GM12878 (cell line): ENCODE results near the gene MYO1E. TPM values are rescaled to one million over a fixed set of nuclear protein-coding genes. Genes with fewer than 3 reads are reported as not detected.

Experiments
- ATAC-seq: fragments of 200-7000 bp; cut with Tn5 transposase; 3 replicates; pipeline ENCODE4 v1.9.1; 2020; ENCODE audit warnings: mild to moderate bottlenecking, moderate library complexity
- BruUV-seq: library from RNA; stranded (reverse); fragments of 400-500 nt; replicated peaks from 2 replicates; lab custom pipeline; 2021; lab: Mats Ljungman, UMichigan
- CTCF ChIA-PET: fragments of 300-600 bp; sonication (Branson Sonifier 250); formaldehyde crosslinking; extraction: SDS; loops from one replicate; lab custom pipeline; 2021; ENCODE audit warnings: inconsistent platforms; lab: Yijun Ruan, JAX
- POLR2A ChIA-PET: fragments of 350-600 bp; formaldehyde crosslinking; extraction: SDS; loops from one replicate; lab custom pipeline; 2021; ENCODE audit warnings: inconsistent platforms; lab: Charles Lee
- RAD21 ChIA-PET: fragments of 300-600 bp; sonication (Branson Sonifier 250); formaldehyde crosslinking; loops from one replicate; lab custom pipeline; 2023; ENCODE audit warnings: antibody characterized with exemption; ENCODE audit not compliant: unreplicated experiment; lab: Charles Lee
- SMC1A ChIA-PET: fragments of 300-600 bp; sonication (Branson Sonifier 250); formaldehyde crosslinking; loops from one replicate; lab custom pipeline; 2023; ENCODE audit not compliant: unreplicated experiment, uncharacterized antibody; lab: Charles Lee
- DNase-seq: peaks from one replicate; pipeline ENCODE4 v3.0.0-alpha.2; 2011; ENCODE audit warnings: low read depth, low spot score
- FAIRE-seq: peaks from 3 replicates; lab custom pipeline; 2011; peaks lifted over from hg19 to GRCh38; lab: Jason Lieb, UNC
- H2AFZ ChIP-seq: 2 replicates; pipeline ENCODE4 v1.6.0; 2011; ENCODE audit warnings: low read depth, low read length, control low read depth; ENCODE audit not compliant: control insufficient read depth
- H3K27ac ChIP-seq: 2 replicates; pipeline ENCODE4 v1.5.1; 2011; ENCODE audit warnings: control low read depth; ENCODE audit not compliant: control insufficient read depth, insufficient read depth
- H3K27me3 ChIP-seq, 2 experiments: replicated peaks in 1 of 2; 2 replicates each; pipeline versions ENCODE4 v1.6.0 to v1.6.1; 2011; ENCODE audit warnings: low read length in 1 of 2; ENCODE audit not compliant: control insufficient read depth in 2 of 2, insufficient read depth in 2 of 2
- H3K36me3 ChIP-seq, 2 experiments: 2 replicates each; pipeline ENCODE4 v1.5.1; 2011; ENCODE audit warnings: low read length in 1 of 2; ENCODE audit not compliant: control insufficient read depth in 2 of 2, insufficient read depth in 2 of 2
- H3K4me1 ChIP-seq: 2 replicates; pipeline ENCODE4 v1.6.1; 2011; ENCODE audit warnings: mild to moderate bottlenecking, low read length, moderate library complexity, mixed read lengths; ENCODE audit not compliant: control insufficient read depth, insufficient read depth
- H3K4me2 ChIP-seq: 2 replicates; pipeline ENCODE4 v1.6.0; 2011; ENCODE audit warnings: control low read depth; ENCODE audit not compliant: control insufficient read depth, insufficient read depth
- H3K4me3 ChIP-seq: fragments of 200-600 bp; sonication (generic); 2 replicates; pipeline ENCODE4 v1.5.1; 2016
- H3K79me2 ChIP-seq: 2 replicates; pipeline ENCODE4 v1.6.0; 2011; ENCODE audit warnings: low read length; ENCODE audit not compliant: control insufficient read depth, insufficient read depth
- H3K9ac ChIP-seq: 2 replicates; pipeline ENCODE4 v1.8.0; 2011; ENCODE audit warnings: low read length, control low read depth, mixed read lengths; ENCODE audit not compliant: control insufficient read depth, insufficient read depth
- H3K9me3 ChIP-seq: replicated peaks from 3 replicates; pipeline ENCODE4 v1.5.1; 2011; ENCODE audit warnings: mild to moderate bottlenecking, low read length; ENCODE audit not compliant: control insufficient read depth, insufficient read depth
- H4K20me1 ChIP-seq: 2 replicates; pipeline ENCODE4 v1.6.0; 2011; ENCODE audit not compliant: control insufficient read depth, insufficient read depth
- EGR1 ChIP-seq, 2 experiments: IDR thresholded peaks; 1 replicate in 1 of 2; 2 replicates in 1 of 2; pipeline ENCODE4 v1.6.1; 2011 to 2012; ENCODE audit warnings: low read depth in 2 of 2, low read length in 2 of 2, borderline replicate concordance in 1 of 2, mild to moderate bottlenecking in 1 of 2, moderate library complexity in 1 of 2
- HDAC6 ChIP-seq: fragments of 200-600 bp; sonication (generic); IDR thresholded peaks from one replicate; pipeline ENCODE4 v1.8.0; 2017; ENCODE audit warnings: antibody characterized with exemption; ENCODE audit not compliant: unreplicated experiment
- RELA ChIP-seq: fragments of 450-650 bp; IDR thresholded peaks from 2 replicates; pipeline ENCODE4 v1.8.0; 2014; ENCODE audit warnings: borderline replicate concordance; ENCODE audit not compliant: partially characterized antibody
- ZNF622 ChIP-seq: fragments of 450-650 bp; IDR thresholded peaks from 2 replicates; pipeline ENCODE4 v1.6.1; 2017; ENCODE audit warnings: mild to moderate bottlenecking, inconsistent platforms
- WGBS: methylation state at CpG from one replicate; pipeline ENCODE4 v1.1.6; 2016; ENCODE audit warnings: low lambda C conversion rate; ENCODE audit not compliant: insufficient replicate concordance, insufficient coverage; ENCODE audit errors: missing lambda C conversion rate; 5-methylcytosine and 5-hydroxymethylcytosine counted together
- in situ Hi-C: fragments of 300-500 bp; cut with MboI; formaldehyde crosslinking; loops from 9 replicates; pipeline ENCODE4 v1.14.3; 2018; ENCODE audit warnings: mixed read lengths
- intact Hi-C: fragments of 100-400 bp; cut with micrococcal nuclease; formaldehyde crosslinking; loops from one replicate; pipeline ENCODE4 v1.14.2; 2022; ENCODE audit not compliant: unreplicated experiment
- polyA plus RNA-seq, 11 experiments: library from polyadenylated mRNA; depleted of rRNA in 4 of 11; unstranded in 6 of 11; stranded (reverse) in 5 of 11; fragments of >200 nt; fragmentation: Nextera tagmentation in 4 of 11; fragmentation: Illumina TruSeq in 1 of 11; extraction: Ambion mirVana in 4 of 11; extraction: Trizol in 1 of 11; gene quantifications; 1 replicate in 1 of 11; 2 replicates in 10 of 11; pipeline versions ENCODE4 v1.2.1 to v1.2.3, GENCODE V29; 2011 to 2016; ENCODE audit warnings: inconsistent platforms in 2 of 11, missing spikeins in 2 of 11, low read depth in 1 of 11
- total RNA-seq, 4 experiments: library from RNA; depleted of rRNA in 3 of 4; stranded (reverse); fragments of >200 nt in 3 of 4; fragmentation: Illumina TruSeq in 1 of 4; extraction: Trizol in 1 of 4; gene quantifications; 2 replicates each; pipeline versions ENCODE4 v1.2.1 to v1.2.3, GENCODE V29; 2013 to 2021
- TF ChIP-seq, protein P1 (sequence below): IDR thresholded peaks from 2 replicates; pipeline ENCODE4 v1.6.1; 2012; ENCODE audit warnings: mild to moderate bottlenecking, low read depth, low read length

The MYO1E gene
- total and polyA plus RNA-seq, 10 of the 15 experiments (the other 5 are each of a cell fraction or from before 2014, with no cell fraction given): 10.3 to 266 (median 64.9) TPM

DNA sequence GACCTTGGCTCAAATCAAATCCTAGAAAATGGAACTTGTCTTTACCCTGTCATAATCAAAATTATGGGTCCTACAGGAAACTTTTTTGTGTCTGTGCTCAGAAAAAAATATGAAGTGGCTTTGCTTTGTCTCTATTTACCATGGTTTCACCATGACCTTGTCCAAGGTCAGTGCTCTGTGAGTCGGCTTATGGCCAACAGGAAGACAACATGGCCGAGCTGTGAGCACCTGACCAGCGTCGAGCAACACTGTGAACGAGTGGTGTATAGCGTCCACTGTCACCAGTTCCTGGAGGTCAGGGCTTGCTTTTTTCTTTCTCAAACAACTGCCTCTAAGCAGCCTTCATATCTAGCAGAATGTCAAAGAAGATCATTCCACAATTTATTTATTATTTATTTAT lies 67.9 kb downstream of the MYO1E start:
- in situ Hi-C loops (loop anchor here (5.0 kb wide), 1 partner anchor 172 kb away; no protein-coding TSS in a partner anchor), intact Hi-C loops (loop anchor here (5.0 kb wide), 1 partner anchor 177 kb away; no protein-coding TSS in a partner anchor)
- Histone ChIP-seq H3K27me3 (no peaks in the 10 kb centered on the region), H3K36me3 (peaks cover 3 to 7% of the 10 kb centered on the region in 2 experiments; a peak in 2 of 4 replicates), H3K27ac (peak overlapping the region; percentile 96), H3K9ac (peak overlapping the region; percentile 40), H2AFZ (no peak overlapping the region), H3K4me2 (peak overlapping the region; percentile 67), H3K4me3 (no peak overlapping the region), H4K20me1 (no peaks in the 10 kb centered on the region), H3K4me1 (peaks cover 55% of the 10 kb centered on the region), H3K79me2 (peaks cover 82% of the 10 kb centered on the region), H3K9me3 (no peaks in the 10 kb centered on the region)
- no TSS peak for BruUV-seq
- DNase-seq (no peak), FAIRE-seq (no peak), ATAC-seq (no peak)
- POLR2A ChIA-PET: interaction anchor here (1.2 to 1.8 kb wide), 3 partner anchors 67 to 105 kb away, joined by 3 to 9 read pairs (median 4); no protein-coding TSS in a partner anchor
- SMC1A ChIA-PET: interaction anchor here (0.6 to 4.2 kb wide), 14 partner anchors 8 to 325 kb away, joined by 3 to 22 read pairs (median 4); partner anchors contain the start of gene MYO1E
- CTCF ChIA-PET: interaction anchor here (1.0 to 2.2 kb wide), 4 partner anchors 15 to 105 kb away, joined by 3 to 9 read pairs (median 4); no protein-coding TSS in a partner anchor
- 88% methylated on average over 6 of the region's 6 CpGs for WGBS
- RAD21 ChIA-PET: interaction anchor here (0.8 to 2.7 kb wide), 8 partner anchors 8 to 108 kb away, joined by 3 to 9 read pairs (median 3); no protein-coding TSS in a partner anchor
- no peak for TF ChIP-seq ZNF622
- TF ChIP-seq, protein P1, sequence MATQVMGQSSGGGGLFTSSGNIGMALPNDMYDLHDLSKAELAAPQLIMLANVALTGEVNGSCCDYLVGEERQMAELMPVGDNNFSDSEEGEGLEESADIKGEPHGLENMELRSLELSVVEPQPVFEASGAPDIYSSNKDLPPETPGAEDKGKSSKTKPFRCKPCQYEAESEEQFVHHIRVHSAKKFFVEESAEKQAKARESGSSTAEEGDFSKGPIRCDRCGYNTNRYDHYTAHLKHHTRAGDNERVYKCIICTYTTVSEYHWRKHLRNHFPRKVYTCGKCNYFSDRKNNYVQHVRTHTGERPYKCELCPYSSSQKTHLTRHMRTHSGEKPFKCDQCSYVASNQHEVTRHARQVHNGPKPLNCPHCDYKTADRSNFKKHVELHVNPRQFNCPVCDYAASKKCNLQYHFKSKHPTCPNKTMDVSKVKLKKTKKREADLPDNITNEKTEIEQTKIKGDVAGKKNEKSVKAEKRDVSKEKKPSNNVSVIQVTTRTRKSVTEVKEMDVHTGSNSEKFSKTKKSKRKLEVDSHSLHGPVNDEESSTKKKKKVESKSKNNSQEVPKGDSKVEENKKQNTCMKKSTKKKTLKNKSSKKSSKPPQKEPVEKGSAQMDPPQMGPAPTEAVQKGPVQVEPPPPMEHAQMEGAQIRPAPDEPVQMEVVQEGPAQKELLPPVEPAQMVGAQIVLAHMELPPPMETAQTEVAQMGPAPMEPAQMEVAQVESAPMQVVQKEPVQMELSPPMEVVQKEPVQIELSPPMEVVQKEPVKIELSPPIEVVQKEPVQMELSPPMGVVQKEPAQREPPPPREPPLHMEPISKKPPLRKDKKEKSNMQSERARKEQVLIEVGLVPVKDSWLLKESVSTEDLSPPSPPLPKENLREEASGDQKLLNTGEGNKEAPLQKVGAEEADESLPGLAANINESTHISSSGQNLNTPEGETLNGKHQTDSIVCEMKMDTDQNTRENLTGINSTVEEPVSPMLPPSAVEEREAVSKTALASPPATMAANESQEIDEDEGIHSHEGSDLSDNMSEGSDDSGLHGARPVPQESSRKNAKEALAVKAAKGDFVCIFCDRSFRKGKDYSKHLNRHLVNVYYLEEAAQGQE: no peak
- TF ChIP-seq RELA: no peak
- TF ChIP-seq EGR1 (IDR thresholded peaks at IDR 0.05; ENCODE audit: borderline replicate concordance in 1 of 2, low read depth in 2 of 2, low read length in 2 of 2): no peak
- no peak for TF ChIP-seq HDAC6
- TF ChIP-seq, all 136 proteins: peak for 0
